IPS DF 4.7 (cell line): Measurements from ENCODE around the gene ARVCF.

Source experiments
- DNase-seq: peaks from one replicate; pipeline ENCODE4 v3.0.0-alpha.2; 2013; ENCODE audit warnings: low spot score; ENCODE audit errors: extremely low read depth

Gene ARVCF

GRCh38 chr22:20000246-20001081, 16.2 kb downstream of the ARVCF start:
- DNase-seq = no peak

GRCh38 chr22:19998991-19999820, 17.4 kb downstream of the ARVCF start:
- DNase-seq = no peak

- no peak for DNase-seq
These were observed 18.2 kb downstream of the ARVCF start for GRCh38 chr22:19998232-19998951.

GRCh38 chr22:19997561-19998231, 18.9 kb downstream of the ARVCF start:
- no peak for DNase-seq

- DNase-seq = no peak
These were observed 19.8 kb downstream of the ARVCF start for GRCh38 chr22:19996694-19997384.

GRCh38 chr22:19995611-19996339, 20.8 kb downstream of the ARVCF start:
- no peak for DNase-seq

- DNase-seq = no peak
These were observed 21.6 kb downstream of the ARVCF start for GRCh38 chr22:19994851-19995610.

- no peak for DNase-seq
These were observed 22.7 kb downstream of the ARVCF start for GRCh38 chr22:19993926-19994325.

GRCh38 chr22:19992921-19993355, 23.7 kb downstream of the ARVCF start:
- no peak for DNase-seq

- no peak for DNase-seq
These were observed 24.1 kb downstream of the ARVCF start for GRCh38 chr22:19992481-19992911.

GRCh38 chr22:19991645-19992451, 24.8 kb downstream of the ARVCF start:
- DNase-seq = no peak

- no peak for DNase-seq
These were observed 25.3 kb downstream of the ARVCF start for GRCh38 chr22:19991395-19991644.

- no peak for DNase-seq
These were observed 25.8 kb downstream of the ARVCF start for GRCh38 chr22:19990609-19991394.

GRCh38 chr22:19990188-19990587, 26.4 kb downstream of the ARVCF start:
- no peak for DNase-seq

GRCh38 chr22:19989725-19990067, 26.9 kb downstream of the ARVCF start:
- no peak for DNase-seq

- no peak for DNase-seq
These were observed 27.5 kb downstream of the ARVCF start for GRCh38 chr22:19988965-19989724.

GRCh38 chr22:19988331-19988808, 28.3 kb downstream of the ARVCF start:
- no peak for DNase-seq
